IgD-negative memory B cell (primary cell): ENCODE measurements around the gene KCNK2. TPM values are rescaled to one million over a fixed set of nuclear protein-coding genes. Genes with fewer than 3 reads are reported as not detected.

Experiments used
- H3K27ac Mint-ChIP-seq, 3 donors: one replicate each; pipeline ENCODE4 v1.8.0; 2020 to 2022; ENCODE audit warnings: mild to moderate bottlenecking in 3 of 3, mixed read lengths in 3 of 3, moderate library complexity in 1 of 3
- H3K27me3 Mint-ChIP-seq: one replicate; pipeline ENCODE4 v1.8.0; 2021; ENCODE audit warnings: mixed read lengths
- H3K36me3 Mint-ChIP-seq: one replicate; pipeline ENCODE4 v1.8.0; 2020; ENCODE audit warnings: mild to moderate bottlenecking, mixed read lengths
- H3K4me1 Mint-ChIP-seq, 3 donors: one replicate each; pipeline ENCODE4 v1.8.0; 2020 to 2022; ENCODE audit warnings: mixed read lengths in 3 of 3, mild to moderate bottlenecking in 1 of 3
- H3K4me3 Mint-ChIP-seq, 4 donors: one replicate each; pipeline ENCODE4 v1.8.0; 2020 to 2022; ENCODE audit warnings: mild to moderate bottlenecking in 4 of 4, mixed read lengths in 4 of 4, moderate library complexity in 3 of 4
- H3K9me3 Mint-ChIP-seq, 3 donors: one replicate each; pipeline ENCODE4 v1.8.0; 2020 to 2021; ENCODE audit warnings: mixed read lengths in 3 of 3, mild to moderate bottlenecking in 1 of 3
- polyA plus RNA-seq: library from polyadenylated mRNA; unstranded; fragments of 300-500 nt; fragmentation: Illumina TruSeq; gene quantifications from one replicate; pipeline ENCODE4 v1.2.3, GENCODE V29; 2021

The KCNK2 gene
- polyA plus RNA-seq, 1 donor from 2014 or later: not detected

- Mint-ChIP-seq H3K9me3 (peaks cover 0 to 12% (median 4%) of the 10 kb centered on the region in 3 donors), H3K36me3 (peaks cover 2% of the 10 kb centered on the region), H3K4me3 (no peak overlapping the region), H3K27me3 (no peaks in the 10 kb centered on the region), H3K27ac (no peak overlapping the region), H3K4me1 (no peaks in the 10 kb centered on the region)
These were observed 195.0 kb downstream of the KCNK2 start for GRCh38 chr1:215277532-215277931.

- Mint-ChIP-seq H3K36me3 (peaks cover 2% of the 10 kb centered on the region), H3K27me3 (no peaks in the 10 kb centered on the region), H3K4me1 (no peaks in the 10 kb centered on the region), H3K27ac (no peak overlapping the region), H3K9me3 (peaks cover 0 to 13% (median 0%) of the 10 kb centered on the region in 3 donors), H3K4me3 (no peak overlapping the region)
These were observed 197.1 kb downstream of the KCNK2 start for GRCh38 chr1:215279682-215280081.

GRCh38 chr1:215282557-215282956, 200.0 kb downstream of the KCNK2 start:
- H3K27ac Mint-ChIP-seq: no peak overlapping the region
- H3K36me3 Mint-ChIP-seq: no peaks in the 10 kb centered on the region
- peaks cover 0 to 3% (median 0%) of the 10 kb centered on the region in 3 donors for H3K9me3 Mint-ChIP-seq
- H3K4me3 Mint-ChIP-seq: no peak overlapping the region
- no peaks in the 10 kb centered on the region for H3K27me3 Mint-ChIP-seq
- H3K4me1 Mint-ChIP-seq: no peaks in the 10 kb centered on the region

GRCh38 chr1:215285013-215285800, 202.7 kb downstream of the KCNK2 start:
- no peak overlapping the region for H3K4me3 Mint-ChIP-seq
- H3K27ac Mint-ChIP-seq: no peak overlapping the region
- no peaks in the 10 kb centered on the region for H3K36me3 Mint-ChIP-seq
- H3K27me3 Mint-ChIP-seq: no peaks in the 10 kb centered on the region
- peaks cover 0 to 6% (median 2%) of the 10 kb centered on the region in 3 donors for H3K9me3 Mint-ChIP-seq
- no peaks in the 10 kb centered on the region for H3K4me1 Mint-ChIP-seq
